HG02571 (cell line): ENCODE measurements around the gene RAB6A.
A peak's percentile ranks its signal among the peaks of the same experiment; 100 is the strongest.
"Not testable (repeated sequence)": the region's sequence is repeated elsewhere in the genome, so short reads cannot be mapped to it uniquely, and the experiment has no call there.

Experiments
- ATAC-seq: cut with Tn5 transposase; IDR thresholded peaks from one replicate; pipeline ENCODE4 v1.9.1; 2021; ENCODE audit warnings: mild to moderate bottlenecking, moderate library complexity; ENCODE audit not compliant: unreplicated experiment

Gene RAB6A

DNA sequence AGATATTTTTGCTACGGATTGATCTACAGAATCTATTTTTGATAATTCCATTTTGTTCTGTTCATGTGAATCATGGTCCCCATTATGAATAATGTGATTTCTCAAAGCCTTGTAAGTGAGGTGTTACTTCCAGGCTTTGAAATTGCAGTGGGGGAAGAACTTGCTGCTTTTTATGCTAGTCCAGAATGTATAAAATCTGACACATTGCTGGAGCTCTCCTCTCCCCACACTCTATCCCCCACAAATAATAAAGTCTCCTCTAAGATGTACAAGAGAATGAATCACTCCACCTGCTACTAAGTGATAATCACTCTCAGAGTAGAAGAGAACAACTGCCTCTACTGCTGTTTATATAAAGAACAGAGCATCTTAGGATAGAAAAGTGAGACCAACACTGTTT is 5.9 kb upstream of the RAB6A start:
- ATAC-seq = no peak

GRCh38 chr11:73762732-73763131 is 1.9 kb upstream of the RAB6A start:
- ATAC-seq = no peak

GRCh38 chr11:73761403-73761945 is 600 bp upstream of the RAB6A start:
- no peak for ATAC-seq

DNA sequence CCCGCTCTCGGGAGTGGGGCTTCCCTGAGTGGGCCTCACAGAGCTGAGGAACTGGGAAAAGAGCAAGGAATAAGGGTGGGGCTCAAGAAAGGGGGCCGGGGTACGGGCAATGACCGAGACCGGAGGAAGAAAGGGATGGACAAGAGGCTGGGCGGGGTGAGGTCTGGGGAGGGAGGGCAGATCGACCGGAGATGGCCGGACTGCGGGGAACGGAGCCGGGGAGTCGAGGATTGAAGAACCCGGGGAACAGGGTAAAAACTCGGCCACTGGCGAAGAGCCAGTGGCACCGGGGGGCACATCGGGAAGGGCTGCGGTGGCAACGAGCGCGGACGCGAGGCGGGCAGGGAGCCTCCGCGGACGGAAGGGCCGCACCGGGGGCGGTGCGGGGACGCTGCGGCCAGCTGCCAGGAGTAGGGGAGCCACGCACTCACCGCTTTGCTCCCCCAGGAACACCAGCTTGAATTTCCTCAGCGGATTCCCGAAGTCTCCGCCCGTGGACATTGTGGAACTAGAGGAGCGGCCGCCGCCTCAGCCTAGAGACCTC is 667 bp downstream of the RAB6A start:
- peak; percentile 7 for ATAC-seq

GRCh38 chr11:73759610-73760134 is 1.2 kb downstream of the RAB6A start:
- ATAC-seq = no peak

- no peak for ATAC-seq
Measured at GRCh38 chr11:73758451-73758850, 2.4 kb downstream of the RAB6A start.

DNA sequence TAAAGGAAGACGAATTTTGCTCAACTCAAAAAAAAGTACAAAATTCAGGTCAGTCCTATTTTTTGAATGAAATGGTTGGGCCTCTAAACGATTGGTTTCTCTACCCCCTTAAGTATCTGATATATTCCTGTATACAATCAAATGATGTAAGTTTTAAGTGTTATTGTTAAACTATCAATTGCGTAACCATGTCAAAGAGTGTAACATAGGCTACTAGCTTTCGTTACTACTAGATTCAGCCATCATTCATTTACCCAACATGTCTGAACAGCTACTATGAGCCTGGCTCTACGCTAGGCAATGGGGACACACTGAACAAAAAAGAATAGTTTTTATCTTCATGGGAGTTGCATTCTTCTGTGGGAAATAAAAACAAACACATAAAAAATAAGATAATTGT is 3.3 kb downstream of the RAB6A start:
- no peak for ATAC-seq

DNA sequence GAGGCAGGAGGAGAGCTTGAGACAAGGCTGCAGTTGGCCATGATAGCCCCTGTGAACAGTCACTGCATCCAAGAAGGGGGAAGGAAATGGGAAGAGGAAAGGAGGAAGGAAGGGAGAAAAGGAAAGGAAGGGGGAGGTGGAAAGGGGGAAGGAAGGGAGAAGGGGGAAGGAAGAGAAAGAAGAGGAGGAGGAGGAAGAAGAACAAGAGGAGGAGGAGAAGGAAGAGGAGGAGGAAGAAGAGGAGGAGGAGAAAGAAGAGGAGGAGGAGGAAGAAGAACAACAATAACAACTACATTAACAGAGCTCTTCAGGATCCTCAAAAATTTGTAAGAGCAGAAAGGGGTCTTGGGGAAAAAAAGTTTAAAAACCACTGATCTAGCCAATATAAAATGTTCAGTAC is 5.2 kb downstream of the RAB6A start:
- ATAC-seq = no peak

GRCh38 chr11:73753938-73754337 is 6.9 kb downstream of the RAB6A start:
- ATAC-seq = no peak

GRCh38 chr11:73752903-73753302 is 8.0 kb downstream of the RAB6A start:
- no peak for ATAC-seq

- no peak for ATAC-seq
Measured at GRCh38 chr11:73752216-73752867, 8.5 kb downstream of the RAB6A start.

GRCh38 chr11:73750862-73751261 is 10.0 kb downstream of the RAB6A start:
- ATAC-seq = not testable (repeated sequence)

DNA sequence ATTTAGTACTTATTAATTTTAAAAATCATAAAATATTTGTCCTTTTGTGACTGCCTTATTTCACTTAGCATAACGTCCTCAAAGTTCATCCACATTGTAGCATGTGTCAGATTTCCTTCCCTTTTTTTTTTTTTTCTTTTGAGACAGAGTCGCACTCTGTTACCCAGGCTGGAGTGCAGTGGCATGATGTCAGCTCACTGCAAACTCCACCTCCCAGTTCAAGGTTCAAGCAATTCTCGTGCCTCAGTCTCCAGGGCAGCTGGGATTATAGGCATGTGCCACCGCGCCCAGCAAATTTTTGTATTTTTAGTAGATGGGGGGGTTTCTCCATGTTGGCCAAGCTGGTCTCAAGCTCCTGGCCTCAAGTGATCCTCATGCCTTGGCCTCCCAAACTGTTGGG is 10.6 kb downstream of the RAB6A start:
- ATAC-seq = no peak

GRCh38 chr11:73749118-73749517 is 11.8 kb downstream of the RAB6A start:
- ATAC-seq = no peak

DNA sequence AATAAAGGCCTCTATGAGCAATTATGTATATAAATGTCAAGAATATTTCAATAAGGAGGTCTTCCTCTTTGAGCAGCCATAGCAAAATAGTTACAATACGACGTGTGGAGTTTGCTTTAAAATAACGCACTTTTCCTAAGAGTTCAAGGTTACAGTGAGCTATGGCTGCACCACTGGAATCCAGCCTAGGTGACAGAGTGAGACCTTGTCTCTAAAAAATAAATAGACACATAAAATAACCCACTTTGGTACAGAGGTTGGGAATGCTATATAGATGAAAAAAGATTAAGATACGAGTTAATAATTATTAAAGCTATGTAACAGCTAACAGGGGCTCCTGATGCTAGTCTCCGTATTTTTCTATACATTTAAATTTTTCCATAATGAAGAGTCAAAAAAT is 12.6 kb downstream of the RAB6A start:
- no peak for ATAC-seq

DNA sequence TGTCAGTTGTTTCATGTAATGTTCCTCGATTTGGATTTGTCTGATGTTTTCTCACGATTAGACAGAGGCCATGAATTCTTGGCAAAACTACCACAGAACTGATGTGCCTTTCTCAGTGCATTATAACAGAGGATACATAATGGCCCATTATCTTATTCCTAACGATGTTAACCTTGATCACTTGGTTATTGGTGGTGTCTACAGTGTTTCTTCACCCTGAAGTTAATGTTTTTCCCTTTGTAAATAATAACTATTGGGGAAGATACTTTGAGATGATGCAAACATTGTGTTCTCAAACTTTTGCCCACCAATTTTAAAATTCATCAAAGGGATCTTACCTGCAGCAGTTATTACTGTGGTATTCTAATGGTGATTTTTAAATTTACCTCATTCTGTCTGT is 13.1 kb downstream of the RAB6A start:
- no peak for ATAC-seq

DNA sequence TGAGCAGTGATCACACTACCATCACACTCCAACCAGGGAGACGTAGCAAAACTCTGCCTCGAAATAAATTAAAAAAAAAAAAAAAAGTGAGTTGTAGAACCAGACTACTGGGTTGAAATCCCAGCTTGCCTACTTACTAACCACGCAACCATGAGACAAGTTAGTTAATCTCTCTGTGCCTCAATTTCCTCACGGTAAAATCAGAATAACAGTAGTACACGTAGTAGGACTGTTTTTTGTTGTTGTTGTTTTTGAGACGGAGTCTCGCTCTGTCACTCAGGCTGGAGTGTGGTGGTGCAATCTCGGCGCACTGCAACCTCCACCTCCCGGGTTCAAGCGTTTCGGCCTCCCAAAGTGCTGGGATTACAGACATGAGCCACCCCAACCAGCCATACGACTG is 14.2 kb downstream of the RAB6A start:
- ATAC-seq = no peak

GRCh38 chr11:73743045-73743444 is 17.8 kb downstream of the RAB6A start:
- ATAC-seq = no peak

DNA sequence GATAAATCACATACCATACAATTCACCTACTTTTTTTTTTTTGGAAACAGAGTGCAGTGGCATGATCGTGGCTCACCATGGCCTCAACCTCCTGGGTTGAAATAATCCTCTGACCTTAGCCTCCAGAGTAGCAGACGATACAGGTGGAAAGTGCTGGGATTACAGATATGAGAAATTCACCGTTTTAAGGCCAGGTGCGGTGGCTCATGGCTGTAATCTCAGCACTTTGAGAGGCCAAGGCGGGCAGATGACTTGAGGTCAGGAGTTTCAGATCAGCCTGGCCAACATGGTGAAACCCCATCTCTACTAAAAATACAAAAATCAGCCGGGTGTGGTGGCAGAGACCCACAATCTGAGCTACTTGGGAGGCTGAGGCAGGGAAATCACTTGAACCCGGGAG is 24.9 kb downstream of the RAB6A start:
- not testable (repeated sequence) for ATAC-seq

GRCh38 chr11:73734993-73735392 is 25.9 kb downstream of the RAB6A start:
- no peak for ATAC-seq

DNA sequence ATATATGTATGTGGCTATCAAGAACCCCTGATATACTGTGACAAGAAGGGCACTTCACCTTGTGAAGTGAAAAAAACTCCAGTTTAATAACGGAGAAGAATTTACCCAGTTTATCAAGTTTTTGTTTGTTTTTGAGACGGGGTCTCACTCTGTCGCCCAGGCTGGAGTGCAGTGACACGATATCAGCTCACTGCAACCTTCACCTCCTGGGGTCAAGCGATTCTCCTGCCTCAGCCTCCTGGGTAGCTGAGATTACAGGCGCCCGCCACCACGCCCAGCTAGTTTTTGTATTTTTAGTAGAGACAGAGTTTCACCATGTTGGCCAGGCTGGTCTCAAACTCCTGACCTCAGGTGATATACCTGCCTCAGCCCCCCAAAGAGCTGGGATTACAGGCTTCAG is 26.9 kb downstream of the RAB6A start:
- not testable (repeated sequence) for ATAC-seq

DNA sequence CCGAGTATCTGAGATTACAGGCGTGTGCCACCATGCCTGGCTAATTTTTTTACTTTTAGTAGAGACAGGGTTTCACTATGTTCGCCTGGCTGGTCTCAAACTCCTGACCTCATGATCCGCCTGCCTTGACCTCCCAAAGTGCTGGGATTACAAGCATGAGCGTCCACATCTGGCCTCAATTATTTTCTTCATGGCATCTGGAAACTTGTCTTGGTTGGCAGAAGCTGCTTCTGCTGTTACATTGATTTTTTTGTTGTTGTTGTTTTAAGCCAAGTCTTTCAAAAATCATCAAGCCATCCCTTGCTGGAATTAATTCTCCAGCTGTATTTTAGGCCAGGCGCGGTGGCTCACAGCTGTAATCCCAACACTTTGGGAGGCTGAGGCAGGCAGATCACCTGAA is 27.9 kb downstream of the RAB6A start:
- ATAC-seq = not testable (repeated sequence)
